ENCODE measurements around the gene MEX3A.
A peak's percentile ranks its signal among the peaks of the same experiment; 100 is the strongest.

MEX3A gene, protein sequence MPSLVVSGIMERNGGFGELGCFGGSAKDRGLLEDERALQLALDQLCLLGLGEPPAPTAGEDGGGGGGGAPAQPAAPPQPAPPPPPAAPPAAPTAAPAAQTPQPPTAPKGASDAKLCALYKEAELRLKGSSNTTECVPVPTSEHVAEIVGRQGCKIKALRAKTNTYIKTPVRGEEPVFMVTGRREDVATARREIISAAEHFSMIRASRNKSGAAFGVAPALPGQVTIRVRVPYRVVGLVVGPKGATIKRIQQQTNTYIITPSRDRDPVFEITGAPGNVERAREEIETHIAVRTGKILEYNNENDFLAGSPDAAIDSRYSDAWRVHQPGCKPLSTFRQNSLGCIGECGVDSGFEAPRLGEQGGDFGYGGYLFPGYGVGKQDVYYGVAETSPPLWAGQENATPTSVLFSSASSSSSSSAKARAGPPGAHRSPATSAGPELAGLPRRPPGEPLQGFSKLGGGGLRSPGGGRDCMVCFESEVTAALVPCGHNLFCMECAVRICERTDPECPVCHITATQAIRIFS

DNA sequence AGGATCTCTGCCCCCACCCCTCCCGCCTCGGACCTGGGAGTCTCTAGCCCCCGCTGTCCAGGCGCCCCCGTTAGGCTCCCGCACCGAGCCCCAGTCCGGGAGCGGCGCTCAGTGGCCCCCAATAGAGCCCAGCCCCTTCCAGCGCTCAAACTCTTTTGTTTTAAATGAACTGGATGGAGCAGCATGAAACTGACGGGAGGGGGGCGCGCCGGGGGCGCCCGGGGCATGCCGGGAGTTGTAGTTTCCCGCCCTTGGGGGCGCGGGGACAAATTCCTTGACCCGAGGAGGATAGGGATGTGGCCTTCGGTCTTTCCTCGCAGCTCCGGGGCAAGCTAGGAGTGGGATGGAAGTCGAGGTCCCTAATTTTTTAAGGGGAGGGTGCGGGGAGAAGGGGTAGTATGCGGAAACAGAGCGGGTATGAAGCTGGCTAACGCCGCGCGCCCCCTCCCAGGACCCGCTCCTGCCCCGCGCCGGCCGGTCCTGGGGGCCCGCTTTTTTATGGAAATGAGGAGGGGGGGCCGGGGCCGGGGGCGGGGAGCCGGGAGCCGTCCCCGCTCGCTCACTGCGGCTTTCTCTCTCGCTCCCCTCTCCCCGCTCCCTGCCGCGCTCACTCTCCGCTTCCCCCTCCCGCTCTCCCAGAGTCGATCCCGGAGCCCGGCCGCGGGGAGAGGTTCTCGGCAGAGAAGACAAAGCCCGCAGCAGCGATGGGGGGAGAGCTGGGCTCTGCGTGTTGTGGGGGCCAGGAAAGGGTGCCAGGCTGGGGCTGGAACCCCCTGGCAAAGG is at the start of gene MEX3A:
Gene MEX3A, minus strand, starts transcription at position 157 of the 783 bp plus-strand sequence. CDS start 467 bp downstream, outside the sequence.
- Histone ChIP-seq H3K36me3 (ENCODE audit: insufficient read depth, low read length) (peaks cover 2% of the 10 kb centered on the region; the same call in 1 of the 2 replicates), H3F3A (ENCODE audit: low read depth) (no peaks in the 10 kb centered on the region), H2AFZ (ENCODE audit: low read length) (peak within 1 kb of the TSS; percentile 94), H3K4me2 (ENCODE audit: low read depth, low read length, poor library complexity, severe bottlenecking) (peak within 1 kb of the TSS; percentile 99), H3K79me2 (ENCODE audit: insufficient read depth, low read length) (peaks cover 46% of the 10 kb centered on the region), H3K9me2 (replicated peaks; ENCODE audit: low read depth, low read length) (no peaks in the 10 kb centered on the region), H3K4me1 (ENCODE audit: insufficient read depth, low read length, poor library complexity, severe bottlenecking) (peaks cover 35% of the 10 kb centered on the region), H4K20me1 (ENCODE audit: insufficient read depth, low read length, poor library complexity, severe bottlenecking) (peaks cover 28% of the 10 kb centered on the region), H3K4me3 (ENCODE audit: low read length, poor library complexity, severe bottlenecking) (peak within 1 kb of the TSS; percentile 94), H3K9ac (ENCODE audit: low read depth, low read length, poor library complexity, severe bottlenecking) (peak within 1 kb of the TSS; percentile 88), H3K9me3 (ENCODE audit: insufficient read depth, low read depth, low read length) (no peaks in the 10 kb centered on the region), H3K27me3 (ENCODE audit: insufficient read depth, low read length, poor library complexity, severe bottlenecking) (no peaks in the 10 kb centered on the region)
- TF ChIP-seq, protein P1, sequence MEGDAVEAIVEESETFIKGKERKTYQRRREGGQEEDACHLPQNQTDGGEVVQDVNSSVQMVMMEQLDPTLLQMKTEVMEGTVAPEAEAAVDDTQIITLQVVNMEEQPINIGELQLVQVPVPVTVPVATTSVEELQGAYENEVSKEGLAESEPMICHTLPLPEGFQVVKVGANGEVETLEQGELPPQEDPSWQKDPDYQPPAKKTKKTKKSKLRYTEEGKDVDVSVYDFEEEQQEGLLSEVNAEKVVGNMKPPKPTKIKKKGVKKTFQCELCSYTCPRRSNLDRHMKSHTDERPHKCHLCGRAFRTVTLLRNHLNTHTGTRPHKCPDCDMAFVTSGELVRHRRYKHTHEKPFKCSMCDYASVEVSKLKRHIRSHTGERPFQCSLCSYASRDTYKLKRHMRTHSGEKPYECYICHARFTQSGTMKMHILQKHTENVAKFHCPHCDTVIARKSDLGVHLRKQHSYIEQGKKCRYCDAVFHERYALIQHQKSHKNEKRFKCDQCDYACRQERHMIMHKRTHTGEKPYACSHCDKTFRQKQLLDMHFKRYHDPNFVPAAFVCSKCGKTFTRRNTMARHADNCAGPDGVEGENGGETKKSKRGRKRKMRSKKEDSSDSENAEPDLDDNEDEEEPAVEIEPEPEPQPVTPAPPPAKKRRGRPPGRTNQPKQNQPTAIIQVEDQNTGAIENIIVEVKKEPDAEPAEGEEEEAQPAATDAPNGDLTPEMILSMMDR (conservative IDR thresholded peaks at IDR 0.05; ENCODE audit: low read length), result no peak
- TF ChIP-seq EZH2phosphoT487 (IDR thresholded peaks at IDR 0.05; ENCODE audit: borderline replicate concordance), result no peak

DNA sequence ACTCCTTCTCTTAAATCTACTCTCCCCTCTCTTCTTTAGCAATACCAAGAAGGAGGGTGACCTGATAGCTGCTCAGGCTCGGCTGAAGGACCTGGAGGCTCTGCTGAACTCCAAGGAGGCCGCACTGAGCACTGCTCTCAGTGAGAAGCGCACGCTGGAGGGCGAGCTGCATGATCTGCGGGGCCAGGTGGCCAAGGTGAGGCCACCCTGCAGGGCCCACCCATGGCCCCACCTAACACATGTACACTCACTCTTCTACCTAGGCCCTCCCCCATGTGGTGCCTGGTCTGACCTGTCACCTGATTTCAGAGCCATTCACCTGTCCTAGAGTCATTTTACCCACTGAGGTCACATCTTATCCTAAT is 48.3 kb upstream of the MEX3A start:
- H3K4me2 ChIP-seq (ENCODE audit: low read depth, low read length, poor library complexity, severe bottlenecking), result no peak overlapping the region
- no peaks in the 10 kb centered on the region for H3K9me2 ChIP-seq (replicated peaks; ENCODE audit: low read depth, low read length)
- no peaks in the 10 kb centered on the region for H3K9me3 ChIP-seq (ENCODE audit: insufficient read depth, low read depth, low read length)
- no peak overlapping the region for H2AFZ ChIP-seq (ENCODE audit: low read length)
- no peaks in the 10 kb centered on the region for H3K79me2 ChIP-seq (ENCODE audit: insufficient read depth, low read length)
- no peak overlapping the region for H3K9ac ChIP-seq (ENCODE audit: low read depth, low read length, poor library complexity, severe bottlenecking)
- H4K20me1 ChIP-seq (ENCODE audit: insufficient read depth, low read length, poor library complexity, severe bottlenecking), result no peaks in the 10 kb centered on the region
- peaks cover 21% of the 10 kb centered on the region for H3K4me1 ChIP-seq (ENCODE audit: insufficient read depth, low read length, poor library complexity, severe bottlenecking)
- no peak overlapping the region for H3K4me3 ChIP-seq (ENCODE audit: low read length, poor library complexity, severe bottlenecking)
- H3K27me3 ChIP-seq (ENCODE audit: insufficient read depth, low read length, poor library complexity, severe bottlenecking), result no peaks in the 10 kb centered on the region
- no peaks in the 10 kb centered on the region for H3K36me3 ChIP-seq (ENCODE audit: insufficient read depth, low read length)
- no peaks in the 10 kb centered on the region for H3F3A ChIP-seq (ENCODE audit: low read depth)
- TF ChIP-seq, protein P1 (conservative IDR thresholded peaks at IDR 0.05; ENCODE audit: low read length), result no peak
- no peak for TF ChIP-seq EZH2phosphoT487 (IDR thresholded peaks at IDR 0.05; ENCODE audit: borderline replicate concordance)

DNA sequence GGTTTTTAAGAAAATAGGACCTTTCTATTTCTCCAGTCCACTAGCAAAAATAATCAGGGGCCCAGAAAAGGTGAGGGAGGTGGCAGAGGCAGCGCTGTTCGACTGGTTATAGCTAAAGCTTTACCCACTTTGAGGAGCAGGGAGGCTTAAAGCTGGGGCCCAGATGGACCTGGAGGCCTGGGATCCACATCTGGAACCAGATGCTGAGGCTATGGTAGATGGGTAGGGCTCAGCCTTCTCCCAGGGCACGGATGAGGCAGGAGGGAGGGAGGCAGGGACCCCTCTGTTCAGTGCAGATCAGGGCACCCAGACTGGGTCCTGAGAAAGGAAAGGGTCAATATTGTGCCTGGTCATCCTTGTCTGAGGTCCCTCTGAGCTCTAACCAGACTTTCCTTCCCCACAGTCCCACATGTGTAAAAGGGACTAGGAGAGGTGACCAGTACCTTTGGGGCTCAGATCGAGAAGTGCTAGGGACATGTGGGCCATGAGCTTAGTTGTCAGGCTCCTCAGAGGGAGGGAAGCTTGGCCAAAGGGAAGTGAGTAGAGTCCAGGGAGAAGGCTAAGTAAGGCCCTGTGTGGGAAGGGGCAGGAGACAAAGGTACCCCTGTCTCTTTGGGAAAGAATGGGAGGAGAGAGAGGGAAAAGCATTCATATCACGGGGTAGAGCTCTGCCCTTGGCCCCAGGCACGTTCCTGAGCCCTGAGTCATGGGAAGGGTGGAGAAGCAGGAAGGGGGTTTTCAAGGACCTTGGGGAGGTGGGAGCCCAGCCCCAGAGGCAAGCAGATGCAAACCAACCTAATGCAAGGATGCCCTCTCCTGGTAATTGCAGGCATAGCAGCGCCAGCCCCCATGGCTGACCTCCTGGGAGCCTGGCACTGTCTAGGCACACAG is 47.7 kb upstream of the MEX3A start:
- Histone ChIP-seq H3F3A (ENCODE audit: low read depth) (no peaks in the 10 kb centered on the region), H3K4me2 (ENCODE audit: low read depth, low read length, poor library complexity, severe bottlenecking) (no peak overlapping the region), H3K27me3 (ENCODE audit: insufficient read depth, low read length, poor library complexity, severe bottlenecking) (no peaks in the 10 kb centered on the region), H3K9ac (ENCODE audit: low read depth, low read length, poor library complexity, severe bottlenecking) (no peak overlapping the region), H3K36me3 (ENCODE audit: insufficient read depth, low read length) (no peaks in the 10 kb centered on the region), H3K9me2 (replicated peaks; ENCODE audit: low read depth, low read length) (no peaks in the 10 kb centered on the region), H4K20me1 (ENCODE audit: insufficient read depth, low read length, poor library complexity, severe bottlenecking) (no peaks in the 10 kb centered on the region), H3K4me1 (ENCODE audit: insufficient read depth, low read length, poor library complexity, severe bottlenecking) (peaks cover 23% of the 10 kb centered on the region), H2AFZ (ENCODE audit: low read length) (no peak overlapping the region), H3K4me3 (ENCODE audit: low read length, poor library complexity, severe bottlenecking) (no peak overlapping the region), H3K9me3 (ENCODE audit: insufficient read depth, low read depth, low read length) (no peaks in the 10 kb centered on the region), H3K79me2 (ENCODE audit: insufficient read depth, low read length) (no peaks in the 10 kb centered on the region)
- TF ChIP-seq EZH2phosphoT487 (IDR thresholded peaks at IDR 0.05; ENCODE audit: borderline replicate concordance), result no peak
- TF ChIP-seq, protein P1 (conservative IDR thresholded peaks at IDR 0.05; ENCODE audit: low read length), result peak; percentile 96
